BE2C (cell line): ENCODE measurements around the gene YARS2.

Experiments
- DNase-seq: peaks from one replicate; pipeline ENCODE4 v3.0.0-alpha.2; 2020
- H3K27me3 ChIP-seq: fragments of 250-450 bp; sonication (Bioruptor Pico); 2 replicates; pipeline ENCODE4 v1.5.1; 2020; ENCODE audit warnings: mild to moderate bottlenecking
- H3K36me3 ChIP-seq: fragments of 250-450 bp; sonication (Bioruptor Pico); 2 replicates; pipeline ENCODE4 v1.5.1; 2020; ENCODE audit warnings: mild to moderate bottlenecking
- H3K4me1 ChIP-seq: fragments of 250-450 bp; sonication (Bioruptor Pico); 2 replicates; pipeline ENCODE4 v1.5.1; 2020
- H3K4me3 ChIP-seq: 2 replicates; pipeline ENCODE4 v1.5.1; 2011; ENCODE audit warnings: low read depth, low read length
- H3K9me3 ChIP-seq: fragments of 250-450 bp; sonication (Bioruptor Pico); 2 replicates; pipeline ENCODE4 v1.5.1; 2020
- TF ChIP-seq, protein P1 (sequence below): IDR thresholded peaks from 2 replicates; pipeline ENCODE4 v1.5.1; 2012; ENCODE audit warnings: mild to moderate bottlenecking, low read depth, low read length

Gene YARS2

DNA sequence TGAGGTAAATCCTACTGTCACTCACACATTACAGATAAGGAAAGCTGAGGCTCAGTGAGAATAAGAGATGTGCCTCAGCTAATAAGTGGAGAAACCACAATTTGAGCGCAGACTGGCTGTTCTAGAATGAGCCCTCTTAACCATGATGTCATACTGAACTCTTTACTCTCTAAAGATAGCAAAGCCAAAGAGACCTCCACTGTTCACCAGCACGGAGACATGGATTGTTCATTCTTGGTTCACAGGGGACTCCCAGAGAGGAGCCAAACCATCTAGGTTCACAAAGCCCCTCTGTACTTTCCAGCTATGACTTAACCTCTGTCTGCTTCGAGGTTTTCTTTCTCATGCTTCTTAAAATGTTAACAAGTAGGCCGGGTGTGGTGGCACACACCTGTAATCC, 32.7 kb upstream of the YARS2 start:
- no peaks in the 10 kb centered on the region for H3K4me1 ChIP-seq
- TF ChIP-seq, protein P1, sequence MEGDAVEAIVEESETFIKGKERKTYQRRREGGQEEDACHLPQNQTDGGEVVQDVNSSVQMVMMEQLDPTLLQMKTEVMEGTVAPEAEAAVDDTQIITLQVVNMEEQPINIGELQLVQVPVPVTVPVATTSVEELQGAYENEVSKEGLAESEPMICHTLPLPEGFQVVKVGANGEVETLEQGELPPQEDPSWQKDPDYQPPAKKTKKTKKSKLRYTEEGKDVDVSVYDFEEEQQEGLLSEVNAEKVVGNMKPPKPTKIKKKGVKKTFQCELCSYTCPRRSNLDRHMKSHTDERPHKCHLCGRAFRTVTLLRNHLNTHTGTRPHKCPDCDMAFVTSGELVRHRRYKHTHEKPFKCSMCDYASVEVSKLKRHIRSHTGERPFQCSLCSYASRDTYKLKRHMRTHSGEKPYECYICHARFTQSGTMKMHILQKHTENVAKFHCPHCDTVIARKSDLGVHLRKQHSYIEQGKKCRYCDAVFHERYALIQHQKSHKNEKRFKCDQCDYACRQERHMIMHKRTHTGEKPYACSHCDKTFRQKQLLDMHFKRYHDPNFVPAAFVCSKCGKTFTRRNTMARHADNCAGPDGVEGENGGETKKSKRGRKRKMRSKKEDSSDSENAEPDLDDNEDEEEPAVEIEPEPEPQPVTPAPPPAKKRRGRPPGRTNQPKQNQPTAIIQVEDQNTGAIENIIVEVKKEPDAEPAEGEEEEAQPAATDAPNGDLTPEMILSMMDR: no peak
- no peak for DNase-seq
- no peaks in the 10 kb centered on the region for H3K27me3 ChIP-seq
- H3K36me3 ChIP-seq: no peaks in the 10 kb centered on the region
- H3K9me3 ChIP-seq: no peaks in the 10 kb centered on the region
- H3K4me3 ChIP-seq: no peak overlapping the region

DNA sequence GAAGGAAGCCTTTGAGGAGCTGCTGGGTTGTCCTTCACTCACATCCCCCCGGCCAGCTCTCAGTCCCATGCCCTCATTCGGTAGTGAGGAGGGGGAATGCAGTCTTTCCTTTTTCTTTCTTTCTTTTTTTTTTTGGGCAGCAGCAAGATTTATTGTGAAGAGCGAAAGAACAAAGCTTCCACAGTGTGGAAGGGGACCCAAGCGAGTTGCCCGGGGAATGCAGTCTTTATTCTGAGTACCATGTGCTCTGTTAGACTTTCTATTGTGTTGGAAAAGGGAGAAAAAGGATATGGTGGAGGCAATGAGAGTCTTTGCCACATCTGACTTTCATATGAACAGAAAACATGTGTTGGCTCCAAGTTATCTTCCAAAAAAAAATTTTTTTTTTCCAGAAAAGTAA, 29.9 kb upstream of the YARS2 start:
- TF ChIP-seq, protein P1: no peak
- H3K27me3 ChIP-seq: no peaks in the 10 kb centered on the region

DNA sequence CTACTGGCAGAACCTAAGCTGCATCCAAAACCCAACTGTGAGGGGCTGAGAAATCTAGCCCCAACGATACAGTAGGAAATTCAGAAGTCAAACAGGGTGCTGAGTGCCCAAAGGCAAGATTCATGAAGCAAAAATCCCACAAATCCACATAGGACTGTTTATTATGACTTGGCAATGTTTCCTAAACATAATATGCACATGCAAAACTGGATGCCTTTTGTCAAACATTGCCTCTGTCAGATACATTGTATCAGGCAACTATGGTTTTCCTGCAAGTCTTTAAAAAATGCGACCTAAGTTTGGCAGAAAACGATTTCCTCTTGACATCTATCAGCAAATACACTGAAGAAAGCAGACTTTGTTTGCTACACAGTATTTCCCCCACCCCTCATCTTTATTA, 27.3 kb upstream of the YARS2 start:
- DNase-seq: no peak
- no peaks in the 10 kb centered on the region for H3K9me3 ChIP-seq
- TF ChIP-seq, protein P1: no peak
- H3K4me3 ChIP-seq: no peak overlapping the region
- no peaks in the 10 kb centered on the region for H3K27me3 ChIP-seq
- H3K36me3 ChIP-seq: no peaks in the 10 kb centered on the region
- no peaks in the 10 kb centered on the region for H3K4me1 ChIP-seq

More for the DNA sequence above, 29.9 kb upstream of the YARS2 start:
- Histone ChIP-seq H3K9me3 (no peaks in the 10 kb centered on the region), H3K4me1 (no peaks in the 10 kb centered on the region), H3K36me3 (no peaks in the 10 kb centered on the region), H3K4me3 (no peak overlapping the region)
- DNase-seq: no peak

DNA sequence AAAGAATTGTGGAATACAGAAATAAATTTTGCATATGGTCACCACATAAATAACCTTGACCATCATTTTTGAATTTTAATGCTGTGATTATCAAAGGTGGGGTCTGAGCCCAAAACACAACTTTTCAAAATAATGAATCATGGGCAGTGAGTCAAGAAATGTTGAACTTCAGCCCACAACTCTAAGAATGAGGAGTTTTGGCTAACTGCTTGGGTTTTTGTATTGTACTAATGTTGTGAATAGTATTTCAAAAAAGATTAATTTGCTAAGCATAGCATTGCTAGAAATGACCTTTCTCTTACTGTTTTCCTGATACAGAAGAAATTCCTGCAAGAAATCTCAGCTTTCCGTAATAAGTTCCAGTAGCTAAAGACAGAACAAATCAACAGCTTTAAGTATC, 24.4 kb upstream of the YARS2 start:
- Histone ChIP-seq H3K4me1 (no peaks in the 10 kb centered on the region), H3K9me3 (no peaks in the 10 kb centered on the region), H3K36me3 (no peaks in the 10 kb centered on the region), H3K27me3 (no peaks in the 10 kb centered on the region), H3K4me3 (no peak overlapping the region)
- DNase-seq: no peak
- TF ChIP-seq, protein P1: no peak

DNA sequence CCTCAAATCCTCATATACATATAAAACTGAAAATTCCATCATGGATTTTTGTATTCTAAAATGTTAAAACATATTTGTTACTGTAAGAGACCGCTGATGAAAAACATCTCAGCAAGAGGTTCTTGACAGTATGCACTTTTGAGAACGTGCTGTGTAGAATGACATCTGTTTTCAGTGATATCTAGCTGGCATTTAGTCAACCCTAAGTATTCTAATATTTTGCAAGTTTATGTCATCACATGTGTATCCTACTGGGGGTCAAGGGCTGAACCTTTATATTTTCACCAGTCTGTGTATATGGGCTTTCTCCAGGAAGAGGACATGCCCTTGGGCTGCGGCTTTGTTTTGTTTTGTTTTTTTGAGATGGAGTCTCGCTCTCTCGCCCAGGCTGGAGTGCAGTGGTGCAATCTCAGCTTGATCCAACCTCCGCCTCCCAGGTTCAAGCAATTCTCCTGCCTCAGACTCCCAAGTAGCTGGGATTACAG, 22.0 kb upstream of the YARS2 start:
- Histone ChIP-seq H3K9me3 (no peaks in the 10 kb centered on the region), H3K36me3 (no peaks in the 10 kb centered on the region), H3K4me1 (no peaks in the 10 kb centered on the region), H3K27me3 (no peaks in the 10 kb centered on the region), H3K4me3 (no peak overlapping the region)
- TF ChIP-seq, protein P1: no peak
- DNase-seq: no peak

DNA sequence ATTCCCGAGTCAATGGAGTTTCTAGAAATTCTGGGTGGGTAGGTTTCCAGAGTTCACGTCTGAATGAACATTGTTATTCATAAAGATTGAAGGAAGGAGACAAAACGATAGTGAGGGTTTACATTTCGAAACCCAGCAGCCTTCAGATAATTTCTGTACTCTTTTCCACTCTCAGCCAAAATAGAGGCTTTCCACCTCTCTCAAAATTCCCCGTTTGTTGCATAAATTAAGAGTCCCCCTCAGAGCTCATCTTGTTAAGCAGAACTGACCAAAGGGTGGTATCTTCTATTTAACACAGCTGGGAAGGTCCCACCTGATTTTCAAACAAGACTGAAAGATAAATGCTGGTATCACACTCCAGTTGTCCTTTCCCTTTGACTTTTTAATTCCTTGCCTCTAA, 21.5 kb upstream of the YARS2 start:
- TF ChIP-seq, protein P1: no peak

More for the DNA sequence above, 21.5 kb upstream of the YARS2 start:
- no peak overlapping the region for H3K4me3 ChIP-seq
- no peak for DNase-seq
- no peaks in the 10 kb centered on the region for H3K9me3 ChIP-seq
- no peaks in the 10 kb centered on the region for H3K36me3 ChIP-seq
- H3K4me1 ChIP-seq: no peaks in the 10 kb centered on the region
- no peaks in the 10 kb centered on the region for H3K27me3 ChIP-seq
